GM21529 (cell line): ENCODE data around the gene SAMD8.
A peak's percentile ranks its signal among the peaks of the same experiment; 100 is the strongest.
"Not testable (repeated sequence)": the region's sequence is repeated elsewhere in the genome, so short reads cannot be mapped to it uniquely, and the experiment has no call there.

Experiments used
- ATAC-seq: cut with Tn5 transposase; IDR thresholded peaks from one replicate; pipeline ENCODE4 v1.9.1; 2021; ENCODE audit not compliant: unreplicated experiment

The SAMD8 gene

GRCh38 chr10:75211007-75211691, 99.7 kb downstream of the SAMD8 start:
- peak; percentile 27 for ATAC-seq

- ATAC-seq: no peak
Measured at GRCh38 chr10:75212343-75212742, 100.9 kb downstream of the SAMD8 start.

- ATAC-seq: no peak
Measured at GRCh38 chr10:75220274-75220673, 108.8 kb downstream of the SAMD8 start.

- ATAC-seq: not testable (repeated sequence)
Measured at GRCh38 chr10:75221492-75221891, 110.0 kb downstream of the SAMD8 start.

GRCh38 chr10:75223507-75223906, 112.1 kb downstream of the SAMD8 start:
- no peak for ATAC-seq

GRCh38 chr10:75226095-75226494, 114.6 kb downstream of the SAMD8 start:
- no peak for ATAC-seq

GRCh38 chr10:75226656-75227055, 115.2 kb downstream of the SAMD8 start:
- no peak for ATAC-seq

- ATAC-seq: no peak
Measured at GRCh38 chr10:75228278-75228677, 116.8 kb downstream of the SAMD8 start.

GRCh38 chr10:75228834-75229233, 117.4 kb downstream of the SAMD8 start:
- ATAC-seq: no peak

GRCh38 chr10:75229971-75230370, 118.5 kb downstream of the SAMD8 start:
- no peak for ATAC-seq

GRCh38 chr10:75230600-75231038, 119.2 kb downstream of the SAMD8 start:
- peak; percentile 41 for ATAC-seq
